Hepatocyte (in vitro differentiated cells): ENCODE measurements around the gene LCAT. TPM values are rescaled to one million over a fixed set of nuclear protein-coding genes. Genes with fewer than 3 reads are reported as not detected.

Experiments
- DNase-seq: peaks from one replicate; pipeline ENCODE4 v3.0.0-alpha.2; 2016; ENCODE audit warnings: low spot score
- H2AFZ ChIP-seq: fragments of 200-600 bp; sonication (generic); 2 replicates; pipeline ENCODE4 v1.6.0; 2016; ENCODE audit warnings: antibody characterized with exemption, mild to moderate bottlenecking
- H3K27ac ChIP-seq: fragments of 200-600 bp; sonication (generic); 2 replicates; pipeline ENCODE4 v1.5.1; 2016; ENCODE audit warnings: mild to moderate bottlenecking
- H3K27me3 ChIP-seq: fragments of 200-600 bp; sonication (generic); 2 replicates; pipeline ENCODE4 v1.6.1; 2016
- H3K36me3 ChIP-seq: fragments of 200-600 bp; sonication (generic); replicated peaks from 2 replicates; pipeline ENCODE4 v1.5.1; 2016; ENCODE audit warnings: low read depth; ENCODE audit not compliant: insufficient read depth
- H3K4me1 ChIP-seq: fragments of 200-600 bp; sonication (generic); 2 replicates; pipeline ENCODE4 v1.5.1; 2016; ENCODE audit warnings: mild to moderate bottlenecking, moderate library complexity; ENCODE audit not compliant: insufficient read depth
- H3K4me2 ChIP-seq: fragments of 200-600 bp; sonication (generic); 2 replicates; pipeline ENCODE4 v1.6.0; 2016
- H3K4me3 ChIP-seq: fragments of 200-600 bp; sonication (generic); 2 replicates; pipeline ENCODE4 v1.5.1; 2016; ENCODE audit warnings: mild to moderate bottlenecking
- H3K79me2 ChIP-seq: fragments of 200-600 bp; sonication (generic); 2 replicates; pipeline ENCODE4 v1.6.0; 2017; ENCODE audit warnings: mild to moderate bottlenecking
- H3K9me2 ChIP-seq: fragments of 200-600 bp; sonication (generic); replicated peaks from 2 replicates; pipeline ENCODE4 v1.6.0; 2017; ENCODE audit warnings: mild to moderate bottlenecking; ENCODE audit not compliant: insufficient read depth
- H3K9me3 ChIP-seq: fragments of 200-600 bp; sonication (generic); 2 replicates; pipeline ENCODE4 v1.5.1; 2016; ENCODE audit warnings: low read depth, mild to moderate bottlenecking
- H4K20me1 ChIP-seq: fragments of 200-600 bp; sonication (generic); 2 replicates; pipeline ENCODE4 v1.6.0; 2016; ENCODE audit warnings: mild to moderate bottlenecking; ENCODE audit not compliant: insufficient read depth, poor library complexity, severe bottlenecking
- EZH2 ChIP-seq: fragments of 200-600 bp; sonication (generic); IDR thresholded peaks from 2 replicates; pipeline ENCODE4 v1.6.1; 2016; ENCODE audit warnings: antibody characterized with exemption, mild to moderate bottlenecking, borderline replicate concordance
- EZH2phosphoT487 ChIP-seq: fragments of 200-600 bp; sonication (generic); IDR thresholded peaks from one replicate; pipeline ENCODE4 v1.6.1; 2018; ENCODE audit warnings: antibody characterized with exemption, mild to moderate bottlenecking, low read depth, moderate library complexity; ENCODE audit not compliant: unreplicated experiment, severe bottlenecking
- WGBS: methylation state at CpG from one replicate; pipeline ENCODE4 v1.1.6; 2016; ENCODE audit warnings: low lambda C conversion rate; ENCODE audit errors: missing lambda C conversion rate; 5-methylcytosine and 5-hydroxymethylcytosine counted together
- polyA plus RNA-seq: library from polyadenylated mRNA; unstranded; fragments of >200 nt; fragmentation: Nextera tagmentation; extraction: Ambion mirVana; gene quantifications from 2 replicates; pipeline ENCODE4 v1.2.1, GENCODE V29; 2016
- total RNA-seq: library from RNA; depleted of rRNA; stranded (reverse); fragments of >200 nt; gene quantifications from 2 replicates; pipeline ENCODE4 v1.2.3, GENCODE V29; 2014
- TF ChIP-seq, protein P1 (sequence below): fragments of 200-600 bp; sonication (generic); IDR thresholded peaks from 2 replicates; pipeline ENCODE4 v1.5.1; 2016; ENCODE audit warnings: antibody characterized with exemption, mild to moderate bottlenecking; ENCODE audit not compliant: poor library complexity

Gene LCAT
- total and polyA plus RNA-seq, 2 experiments from 2014 or later, result 15.6 to 44.6 TPM

DNA sequence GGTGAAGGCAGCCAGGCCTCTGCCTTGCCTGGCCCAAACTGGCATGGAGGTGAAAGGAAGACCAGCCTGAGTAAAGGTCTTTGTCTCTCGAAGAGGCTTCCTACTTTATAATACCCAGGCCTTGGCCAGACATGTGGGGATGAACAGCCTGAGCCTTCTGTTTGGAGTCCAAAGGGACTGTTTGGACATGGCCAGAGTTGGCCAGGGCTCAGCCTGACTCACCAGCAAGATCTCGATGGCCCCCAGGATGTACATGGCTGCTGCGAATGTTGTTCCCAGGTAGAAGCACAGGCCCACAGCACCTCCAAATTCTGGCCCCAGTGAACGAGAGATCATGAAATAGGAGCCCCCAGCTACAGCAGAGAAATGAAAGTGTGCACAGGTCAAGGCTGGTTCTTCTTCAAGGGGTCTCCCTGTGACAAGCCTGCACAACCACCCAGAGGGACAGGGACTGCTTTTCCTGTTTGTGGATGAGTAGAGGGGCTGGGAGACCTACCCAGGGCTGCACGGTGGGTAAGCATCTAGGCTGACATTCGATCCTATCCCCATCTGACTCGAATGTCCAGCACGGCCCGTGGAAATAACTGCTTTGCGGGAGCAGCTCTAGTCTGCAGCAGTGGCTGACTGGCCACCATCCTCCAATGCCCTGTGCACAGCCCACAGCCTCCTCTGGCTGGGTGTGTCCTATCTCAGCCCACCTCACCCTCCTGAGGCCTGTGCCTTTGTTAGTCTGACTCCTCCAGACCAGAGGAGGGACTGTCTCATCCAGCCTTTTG is 10.7 kb upstream of the LCAT start:
- no peaks in the 10 kb centered on the region for H3K4me1 ChIP-seq
- TF ChIP-seq EZH2 (no peak), EZH2phosphoT487 (no peak)
- TF ChIP-seq, protein P1, sequence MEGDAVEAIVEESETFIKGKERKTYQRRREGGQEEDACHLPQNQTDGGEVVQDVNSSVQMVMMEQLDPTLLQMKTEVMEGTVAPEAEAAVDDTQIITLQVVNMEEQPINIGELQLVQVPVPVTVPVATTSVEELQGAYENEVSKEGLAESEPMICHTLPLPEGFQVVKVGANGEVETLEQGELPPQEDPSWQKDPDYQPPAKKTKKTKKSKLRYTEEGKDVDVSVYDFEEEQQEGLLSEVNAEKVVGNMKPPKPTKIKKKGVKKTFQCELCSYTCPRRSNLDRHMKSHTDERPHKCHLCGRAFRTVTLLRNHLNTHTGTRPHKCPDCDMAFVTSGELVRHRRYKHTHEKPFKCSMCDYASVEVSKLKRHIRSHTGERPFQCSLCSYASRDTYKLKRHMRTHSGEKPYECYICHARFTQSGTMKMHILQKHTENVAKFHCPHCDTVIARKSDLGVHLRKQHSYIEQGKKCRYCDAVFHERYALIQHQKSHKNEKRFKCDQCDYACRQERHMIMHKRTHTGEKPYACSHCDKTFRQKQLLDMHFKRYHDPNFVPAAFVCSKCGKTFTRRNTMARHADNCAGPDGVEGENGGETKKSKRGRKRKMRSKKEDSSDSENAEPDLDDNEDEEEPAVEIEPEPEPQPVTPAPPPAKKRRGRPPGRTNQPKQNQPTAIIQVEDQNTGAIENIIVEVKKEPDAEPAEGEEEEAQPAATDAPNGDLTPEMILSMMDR, result no peak
- no peaks in the 10 kb centered on the region for H3K79me2 ChIP-seq
- no peak overlapping the region for H2AFZ ChIP-seq
- no peaks in the 10 kb centered on the region for H3K9me2 ChIP-seq
- H3K4me3 ChIP-seq, result no peak overlapping the region
- H3K36me3 ChIP-seq, result no peaks in the 10 kb centered on the region
- no peak for DNase-seq
- no peaks in the 10 kb centered on the region for H3K27me3 ChIP-seq
- no peak overlapping the region for H3K27ac ChIP-seq
- H3K9me3 ChIP-seq, result no peaks in the 10 kb centered on the region
- no peaks in the 10 kb centered on the region for H4K20me1 ChIP-seq
- 88% methylated on average over 10 of the region's 10 CpGs for WGBS
- H3K4me2 ChIP-seq, result no peak overlapping the region

DNA sequence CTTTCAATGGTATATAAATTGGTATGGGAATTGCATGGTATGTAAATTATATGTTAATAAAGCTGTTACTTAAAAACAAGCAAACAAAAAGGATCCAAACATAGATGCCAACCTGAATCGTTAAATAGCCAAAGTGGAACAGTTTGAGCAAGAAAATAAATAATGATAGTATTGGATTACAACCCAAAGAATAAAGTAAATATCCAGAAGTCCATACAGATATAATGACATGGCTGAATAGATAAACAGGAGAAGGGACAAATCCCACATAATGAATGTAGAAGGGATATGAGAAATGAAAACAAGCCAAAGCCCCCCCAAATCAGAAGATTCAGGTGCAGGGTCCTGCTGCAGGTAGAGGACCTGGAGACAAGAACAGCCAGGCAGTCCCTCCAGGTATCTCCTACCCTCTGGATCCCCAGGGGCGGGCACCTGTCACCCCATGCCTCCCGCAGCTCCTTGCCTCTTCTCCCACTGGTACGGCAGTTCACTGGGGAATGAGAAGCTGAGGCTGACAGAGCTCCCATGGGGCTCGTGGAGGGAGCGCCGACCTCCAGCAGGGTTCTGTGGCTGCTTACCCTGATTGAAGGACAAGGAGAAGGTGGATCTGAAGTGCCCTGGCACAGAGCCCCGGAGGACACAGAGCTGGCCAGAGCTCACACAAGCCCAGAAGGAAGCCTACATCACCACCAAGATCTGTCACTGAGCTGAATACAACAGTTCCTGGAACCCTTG is 9.9 kb upstream of the LCAT start:
- Histone ChIP-seq H3K9me2 (no peaks in the 10 kb centered on the region), H3K27ac (no peak overlapping the region), H3K4me2 (no peak overlapping the region), H3K4me3 (no peak overlapping the region), H3K9me3 (no peaks in the 10 kb centered on the region), H3K36me3 (no peaks in the 10 kb centered on the region), H3K79me2 (no peaks in the 10 kb centered on the region), H2AFZ (no peak overlapping the region), H3K4me1 (no peaks in the 10 kb centered on the region), H3K27me3 (no peaks in the 10 kb centered on the region), H4K20me1 (no peaks in the 10 kb centered on the region)
- DNase-seq, result no peak
- 95% methylated on average over 8 of the region's 8 CpGs for WGBS
- no peak for TF ChIP-seq EZH2
- no peak for TF ChIP-seq EZH2phosphoT487
- TF ChIP-seq, protein P1, result no peak

DNA sequence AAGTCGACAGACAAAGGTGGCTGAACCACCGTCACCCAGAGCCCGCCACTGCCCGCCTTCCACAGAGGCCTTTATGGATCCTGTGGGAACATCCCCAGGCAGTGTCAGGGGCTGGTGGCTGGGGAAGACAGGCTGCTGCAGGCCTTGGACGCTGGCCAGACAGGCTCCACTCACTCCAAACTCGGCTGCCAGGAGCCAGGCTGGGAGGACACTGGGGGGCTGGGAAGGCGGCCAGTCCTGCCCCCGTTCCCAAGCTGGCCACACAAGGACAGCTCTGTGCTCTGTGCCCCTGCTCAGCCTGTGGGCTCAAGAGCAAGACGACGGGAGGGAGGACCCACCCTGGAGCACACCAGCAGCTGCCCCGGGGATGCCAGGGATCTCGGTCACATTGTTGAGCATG is 7.6 kb upstream of the LCAT start:
- WGBS, result 92% methylated on average over 12 of the region's 12 CpGs
- H3K4me1 ChIP-seq, result no peaks in the 10 kb centered on the region
- no peaks in the 10 kb centered on the region for H3K9me2 ChIP-seq
- TF ChIP-seq, protein P1, result no peak
- TF ChIP-seq EZH2phosphoT487 (no peak), EZH2 (no peak)
- no peak for DNase-seq
- H4K20me1 ChIP-seq, result no peaks in the 10 kb centered on the region
- no peak overlapping the region for H3K4me2 ChIP-seq
- no peak overlapping the region for H3K4me3 ChIP-seq
- no peak overlapping the region for H2AFZ ChIP-seq
- no peaks in the 10 kb centered on the region for H3K79me2 ChIP-seq
- H3K9me3 ChIP-seq, result no peaks in the 10 kb centered on the region
- no peaks in the 10 kb centered on the region for H3K27me3 ChIP-seq
- no peaks in the 10 kb centered on the region for H3K36me3 ChIP-seq
- no peak overlapping the region for H3K27ac ChIP-seq
